OCI-LY7 (cell line): ENCODE measurements around the gene CHGA.

Source experiments
- CTCF ChIP-seq: fragments of 200-600 bp; sonication (generic); conservative IDR thresholded peaks from 2 replicates; pipeline ENCODE4 v1.5.1; 2014; ENCODE audit warnings: mild to moderate bottlenecking, antibody characterized with exemption, low read length, moderate library complexity, mixed read lengths
- EZH2phosphoT487 ChIP-seq: fragments of 200-600 bp; sonication (generic); IDR thresholded peaks from 2 replicates; pipeline ENCODE4 v1.6.1; 2018; ENCODE audit warnings: low read depth, borderline replicate concordance, mild to moderate bottlenecking, mixed run types, antibody characterized with exemption, low read length, moderate library complexity, mixed read lengths

- TF ChIP-seq CTCF: no peak
- no peak for TF ChIP-seq EZH2phosphoT487
Measured at GRCh38 chr14:92927349-92928257, 4.7 kb downstream of the CHGA start.
